Endothelial cell of umbilical vein (primary cell): ENCODE data around the gene MAML2. TPM values are rescaled to one million over a fixed set of nuclear protein-coding genes. Genes with fewer than 3 reads are reported as not detected.

Experiments
- BruUV-seq: library from RNA; stranded (reverse); fragments of 400-500 nt; replicated peaks from 2 replicates; lab custom pipeline; 2021; lab: Mats Ljungman, UMichigan
- CTCF ChIA-PET: fragments of 300-600, 350-600 bp; sonication (Branson Sonifier 250); formaldehyde crosslinking; loops from one replicate; lab custom pipeline; 2021; ENCODE audit warnings: antibody characterized with exemption, inconsistent platforms; lab: Charles Lee
- POLR2A ChIA-PET: fragments of 300-600, 350-600 bp; sonication (Branson Sonifier 250); formaldehyde crosslinking; loops from one replicate; lab custom pipeline; 2021; ENCODE audit warnings: antibody characterized with exemption, inconsistent platforms; lab: Charles Lee
- DNase-seq: peaks from one replicate; pipeline ENCODE4 v3.0.0-alpha.2; 2011; ENCODE audit warnings: low read depth, low spot score
- FAIRE-seq: peaks from 2 replicates; lab custom pipeline; 2011; peaks lifted over from hg19 to GRCh38; lab: Jason Lieb, UNC
- H2AFZ ChIP-seq: 2 replicates; pipeline ENCODE4 v1.6.0; 2012; ENCODE audit warnings: low read depth, low read length, control low read depth, inconsistent platforms
- H3K27ac ChIP-seq: 2 replicates; pipeline ENCODE4 v1.5.1; 2011; ENCODE audit warnings: low read depth, mild to moderate bottlenecking, control low read depth, low read length, moderate library complexity; ENCODE audit not compliant: insufficient read depth
- H3K27me3 ChIP-seq, 2 experiments: 2 replicates each; pipeline versions ENCODE4 v1.6.0 to v1.6.1; 2011; ENCODE audit warnings: low read length in 2 of 2, mixed read lengths in 1 of 2; ENCODE audit not compliant: control insufficient read depth in 2 of 2, insufficient read depth in 2 of 2
- H3K36me3 ChIP-seq, 2 experiments: 2 replicates in 1 of 2; 3 replicates in 1 of 2; pipeline ENCODE4 v1.5.1; 2011; ENCODE audit warnings: low read length in 2 of 2, mild to moderate bottlenecking in 1 of 2, moderate library complexity in 1 of 2; ENCODE audit not compliant: control insufficient read depth in 2 of 2, insufficient read depth in 2 of 2; ENCODE audit errors: extremely low read depth in 1 of 2
- H3K4me1 ChIP-seq: 3 replicates; pipeline ENCODE4 v1.5.1; 2011; ENCODE audit warnings: mild to moderate bottlenecking, low read length; ENCODE audit not compliant: control insufficient read depth, insufficient read depth; ENCODE audit errors: extremely low read depth
- H3K4me2 ChIP-seq: 2 replicates; pipeline ENCODE4 v1.6.1; 2011; ENCODE audit warnings: low read length, control low read depth, mixed read lengths; ENCODE audit not compliant: insufficient read depth
- H3K4me3 ChIP-seq, 3 experiments: fragments of 200-600 bp in 1 of 3; sonication (generic), shearing (Covaris generic) in 1 of 3; replicated peaks in 1 of 3; 2 replicates each; pipeline ENCODE4 v1.5.1; 2011 to 2016; ENCODE audit warnings: control low read depth in 3 of 3, low read length in 3 of 3, mild to moderate bottlenecking in 2 of 3, inconsistent platforms in 1 of 3, low read depth in 1 of 3, moderate library complexity in 1 of 3; ENCODE audit not compliant: insufficient read depth in 1 of 3
- H3K79me2 ChIP-seq: 2 replicates; pipeline ENCODE4 v1.6.0; 2012; ENCODE audit warnings: low read length, inconsistent platforms; ENCODE audit not compliant: control insufficient read depth, insufficient read depth
- H3K9ac ChIP-seq: replicated peaks from 2 replicates; pipeline ENCODE3; 2011; ENCODE audit warnings: low read length, control low read depth; ENCODE audit not compliant: insufficient read depth; ENCODE audit errors: extremely low read depth
- H3K9me1 ChIP-seq: replicated peaks from 3 replicates; pipeline ENCODE4 v1.6.0; 2011; ENCODE audit warnings: mild to moderate bottlenecking, low read length; ENCODE audit not compliant: control insufficient read depth, insufficient read depth; ENCODE audit errors: extremely low read depth
- H3K9me3 ChIP-seq: replicated peaks from 2 replicates; pipeline ENCODE4 v1.5.1; 2012; ENCODE audit warnings: low read length, inconsistent platforms; ENCODE audit not compliant: control insufficient read depth, insufficient read depth
- H4K20me1 ChIP-seq: replicated peaks from 2 replicates; pipeline ENCODE3; 2011; ENCODE audit warnings: mild to moderate bottlenecking, low read length; ENCODE audit not compliant: control insufficient read depth, insufficient read depth; ENCODE audit errors: extremely low read depth
- EZH2 ChIP-seq: IDR thresholded peaks from 2 replicates; pipeline ENCODE4 v1.6.1; 2012; ENCODE audit warnings: borderline replicate concordance, low read depth, mild to moderate bottlenecking, moderate library complexity, low read length, inconsistent platforms; ENCODE audit not compliant: severe bottlenecking
- FOS ChIP-seq: IDR thresholded peaks from 2 replicates; pipeline ENCODE4 v1.6.1; 2011; ENCODE audit warnings: mild to moderate bottlenecking, low read length, moderate library complexity, borderline replicate concordance; ENCODE audit not compliant: insufficient read depth
- GATA2 ChIP-seq: IDR thresholded peaks from 2 replicates; pipeline ENCODE4 v1.7.0; 2011; ENCODE audit warnings: low read depth, mild to moderate bottlenecking, moderate library complexity, mixed read lengths, low read length; ENCODE audit not compliant: insufficient read length, insufficient read depth
- JUN ChIP-seq: IDR thresholded peaks from 2 replicates; pipeline ENCODE4 v1.6.1; 2011; ENCODE audit warnings: borderline replicate concordance, low read depth; ENCODE audit not compliant: insufficient read length, insufficient read depth
- MAX ChIP-seq: IDR thresholded peaks from 2 replicates; pipeline ENCODE4 v1.6.1; 2011; ENCODE audit not compliant: insufficient read depth, insufficient read length
- MYC ChIP-seq: IDR thresholded peaks from one replicate; pipeline ENCODE4 v1.6.1; 2011; ENCODE audit warnings: mild to moderate bottlenecking, low read depth, low read length
- POLR2A ChIP-seq: IDR thresholded peaks from 2 replicates; pipeline ENCODE4 v1.6.1; 2012; ENCODE audit warnings: low read depth, mild to moderate bottlenecking, control low read depth, low read length
- POLR2AphosphoS5 ChIP-seq: IDR thresholded peaks from 2 replicates; pipeline ENCODE4 v1.6.1; 2012; ENCODE audit warnings: low read depth, mild to moderate bottlenecking, control low read depth, low read length, moderate library complexity; ENCODE audit not compliant: insufficient read depth
- dilution Hi-C: fragments of 300-500 bp; cut with MboI; formaldehyde crosslinking; loops from one replicate; pipeline ENCODE4 v1.15.0; 2019; ENCODE audit warnings: low sequenced_read_pairs; ENCODE audit not compliant: extremely low pct_ligation_motif_present
- intact Hi-C: fragments of 100-400 bp; cut with micrococcal nuclease; formaldehyde crosslinking; loops from one replicate; pipeline ENCODE4 v1.10.0; 2022
- polyA plus RNA-seq, 4 experiments: library from polyadenylated mRNA; depleted of rRNA in 3 of 4; stranded (reverse) in 3 of 4; unstranded in 1 of 4; fragments of >200 nt; gene quantifications; 2 replicates each; pipeline versions ENCODE4 v1.2.1 to v1.2.3, GENCODE V29; 2011 to 2012; ENCODE audit warnings: missing spikeins in 1 of 4
- total RNA-seq: library from RNA; stranded (reverse); gene quantifications from 2 replicates; pipeline ENCODE4 v1.2.3, GENCODE V29; 2021
- TF ChIP-seq, protein P1 (sequence below), 2 donors: IDR thresholded peaks; 1 replicate in 1 of 2; 2 replicates in 1 of 2; pipeline ENCODE4 v1.5.1; 2011; ENCODE audit warnings: low read length in 2 of 2, mild to moderate bottlenecking in 2 of 2, moderate library complexity in 2 of 2, control low read depth in 1 of 2, inconsistent platforms in 1 of 2, low read depth in 1 of 2; ENCODE audit not compliant: insufficient read depth in 1 of 2; ENCODE audit errors: extremely low read depth in 1 of 2

MAML2 gene
- total and polyA plus RNA-seq, 2 donors (not counting 3 experiments of a cell fraction or from before 2014, with no cell fraction given): 12.4 to 16.8 TPM

DNA sequence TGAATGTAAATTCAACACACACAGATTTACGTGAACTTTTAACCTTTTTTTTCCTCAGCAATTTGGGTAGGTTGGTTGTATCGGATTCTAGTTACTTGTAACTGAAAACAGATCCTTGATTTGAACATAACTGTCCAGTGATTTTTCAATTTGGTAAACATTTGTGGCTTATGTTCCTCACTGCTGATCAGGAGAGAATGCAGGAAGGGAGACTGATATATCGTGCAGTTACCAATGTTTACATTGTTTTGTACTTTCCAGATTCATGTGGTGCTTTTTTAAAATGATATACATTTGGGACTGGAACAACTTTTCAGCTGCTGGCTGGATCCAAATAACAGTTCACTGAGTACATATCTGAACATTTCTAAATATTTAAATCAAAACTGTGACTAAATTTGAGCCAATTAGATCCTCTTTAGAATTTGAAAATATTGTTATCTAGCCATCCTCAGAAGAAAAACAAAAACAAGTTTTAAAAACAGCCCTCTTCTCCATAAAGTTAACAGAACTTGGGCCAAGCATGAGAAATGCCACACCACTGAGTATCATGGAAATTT is 334.8 kb downstream of the MAML2 start:
- Histone ChIP-seq H3K27me3 (no peaks in the 10 kb centered on the region), H3K4me3 (no peak overlapping the region), H2AFZ (no peak overlapping the region), H3K4me1 (peaks cover 8% of the 10 kb centered on the region), H3K27ac (no peak overlapping the region), H3K9me1 (no peaks in the 10 kb centered on the region), H4K20me1 (no peaks in the 10 kb centered on the region), H3K36me3 (no peaks in the 10 kb centered on the region), H3K9ac (no peak overlapping the region), H3K9me3 (no peaks in the 10 kb centered on the region), H3K4me2 (no peak overlapping the region), H3K79me2 (no peaks in the 10 kb centered on the region)
- intact Hi-C loops (no loop called here), dilution Hi-C loops (no loop called here)
- FAIRE-seq: no peak
- DNase-seq: no peak
- BruUV-seq: no TSS peak
- ChIA-PET CTCF (no interaction called here), POLR2A (no interaction called here)
- TF ChIP-seq JUN (no peak), GATA2 (no peak), FOS (no peak), MYC (no peak), POLR2A (no peak), EZH2 (no peak), POLR2AphosphoS5 (no peak), MAX (no peak)
- TF ChIP-seq, protein P1, sequence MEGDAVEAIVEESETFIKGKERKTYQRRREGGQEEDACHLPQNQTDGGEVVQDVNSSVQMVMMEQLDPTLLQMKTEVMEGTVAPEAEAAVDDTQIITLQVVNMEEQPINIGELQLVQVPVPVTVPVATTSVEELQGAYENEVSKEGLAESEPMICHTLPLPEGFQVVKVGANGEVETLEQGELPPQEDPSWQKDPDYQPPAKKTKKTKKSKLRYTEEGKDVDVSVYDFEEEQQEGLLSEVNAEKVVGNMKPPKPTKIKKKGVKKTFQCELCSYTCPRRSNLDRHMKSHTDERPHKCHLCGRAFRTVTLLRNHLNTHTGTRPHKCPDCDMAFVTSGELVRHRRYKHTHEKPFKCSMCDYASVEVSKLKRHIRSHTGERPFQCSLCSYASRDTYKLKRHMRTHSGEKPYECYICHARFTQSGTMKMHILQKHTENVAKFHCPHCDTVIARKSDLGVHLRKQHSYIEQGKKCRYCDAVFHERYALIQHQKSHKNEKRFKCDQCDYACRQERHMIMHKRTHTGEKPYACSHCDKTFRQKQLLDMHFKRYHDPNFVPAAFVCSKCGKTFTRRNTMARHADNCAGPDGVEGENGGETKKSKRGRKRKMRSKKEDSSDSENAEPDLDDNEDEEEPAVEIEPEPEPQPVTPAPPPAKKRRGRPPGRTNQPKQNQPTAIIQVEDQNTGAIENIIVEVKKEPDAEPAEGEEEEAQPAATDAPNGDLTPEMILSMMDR (IDR thresholded peaks at IDR 0.05; ENCODE audit: extremely low read depth in 1 of 2, insufficient read depth in 1 of 2, low read depth in 1 of 2, low read length in 2 of 2): no peak
